GM18867 (cell line): Measurements from ENCODE around the gene LPP.

Experiments
- ATAC-seq: cut with Tn5 transposase; IDR thresholded peaks from one replicate; pipeline ENCODE4 v1.9.1; 2021; ENCODE audit warnings: mild to moderate bottlenecking, moderate library complexity; ENCODE audit not compliant: unreplicated experiment

The LPP gene

GRCh38 chr3:188194332-188194731 is 40.4 kb downstream of the LPP start:
- ATAC-seq, result no peak

- ATAC-seq, result no peak
These were observed 42.5 kb downstream of the LPP start for GRCh38 chr3:188196232-188196990.

GRCh38 chr3:188197388-188197847 is 43.5 kb downstream of the LPP start:
- peak; percentile 74 for ATAC-seq

GRCh38 chr3:188198001-188198400 is 44.0 kb downstream of the LPP start:
- no peak for ATAC-seq

- no peak for ATAC-seq
These were observed 44.9 kb downstream of the LPP start for GRCh38 chr3:188198760-188199327.

GRCh38 chr3:188199386-188199785 is 45.4 kb downstream of the LPP start:
- ATAC-seq, result no peak

GRCh38 chr3:188200481-188200880 is 46.5 kb downstream of the LPP start:
- ATAC-seq, result no peak

GRCh38 chr3:188202358-188203138 is 48.6 kb downstream of the LPP start:
- ATAC-seq, result no peak

GRCh38 chr3:188204526-188204925 is 50.6 kb downstream of the LPP start:
- ATAC-seq, result no peak

- peak; percentile 46 for ATAC-seq
These were observed 52.0 kb downstream of the LPP start for GRCh38 chr3:188205992-188206416.

- no peak for ATAC-seq
These were observed 52.8 kb downstream of the LPP start for GRCh38 chr3:188206787-188207186.

- no peak for ATAC-seq
These were observed 54.1 kb downstream of the LPP start for GRCh38 chr3:188207941-188208515.

- ATAC-seq, result no peak
These were observed 54.6 kb downstream of the LPP start for GRCh38 chr3:188208516-188208981.

GRCh38 chr3:188209034-188209433 is 55.1 kb downstream of the LPP start:
- ATAC-seq, result no peak

- no peak for ATAC-seq
These were observed 55.8 kb downstream of the LPP start for GRCh38 chr3:188209740-188210139.

- no peak for ATAC-seq
These were observed 57.5 kb downstream of the LPP start for GRCh38 chr3:188211476-188211875.

GRCh38 chr3:188212308-188212969 is 58.5 kb downstream of the LPP start:
- no peak for ATAC-seq

GRCh38 chr3:188214442-188214841 is 60.5 kb downstream of the LPP start:
- ATAC-seq, result no peak

- ATAC-seq, result no peak
These were observed 61.2 kb downstream of the LPP start for GRCh38 chr3:188215129-188215528.

- ATAC-seq, result no peak
These were observed 63.1 kb downstream of the LPP start for GRCh38 chr3:188217011-188217463.

- no peak for ATAC-seq
These were observed 63.8 kb downstream of the LPP start for GRCh38 chr3:188217726-188218125.
